Spleen (tissue), 7 donors: ENCODE results near the gene ZMIZ1.

Source experiments
- CTCF ChIP-seq, 11 experiments: fragments of 200-600 bp in 7 of 11; fragments of 450-650 bp in 4 of 11; sonication (generic) in 4 of 11; IDR thresholded peaks in 8 of 11; conservative IDR thresholded peaks in 3 of 11; 1 replicate in 7 of 11; 2 replicates in 4 of 11; pipeline versions ENCODE4 v1.4.0 to v1.8.0; 2016 to 2021; ENCODE audit warnings: antibody characterized with exemption in 11 of 11, inconsistent platforms in 4 of 11, mild to moderate bottlenecking in 1 of 11
- POLR2AphosphoS5 ChIP-seq, 3 donors: sonication (generic); formaldehyde crosslinking; IDR thresholded peaks; one replicate each; pipeline ENCODE4 v1.5.1; 2017; ENCODE audit warnings: antibody characterized with exemption in 3 of 3
- donor health status: DM: no; HTN: no; CAD: no; lungs with moderate emphysema.
- donor health status: DM: no; HTN: no; CAD: no.
- donor health status: DM: no; HTN: no; CAD: no.

- TF ChIP-seq POLR2AphosphoS5 (IDR thresholded peaks at IDR 0.05) (no peak), CTCF (IDR thresholded peaks at IDR 0.05 in 8 of 11, conservative IDR thresholded peaks at IDR 0.05 in 3 of 11) (no peak)
Measured at GRCh38 chr10:79336739-79337138, 268.0 kb downstream of the ZMIZ1 start.
